ENCODE results near the gene PCIF1.

The PCIF1 gene

GRCh38 chr20:45913116-45913515 lies 21.4 kb upstream of the PCIF1 start:
- Histone ChIP-seq H3K9me3 (ENCODE audit: severe bottlenecking) (no peaks in the 10 kb centered on the region), H3K4me3 (ENCODE audit: severe bottlenecking) (no peak overlapping the region), H3K27me3 (ENCODE audit: insufficient read depth, poor library complexity, severe bottlenecking) (no peaks in the 10 kb centered on the region), H3K36me3 (ENCODE audit: low read depth) (no peaks in the 10 kb centered on the region), H3K27ac (ENCODE audit: poor library complexity, severe bottlenecking) (no peak overlapping the region), H3K4me1 (ENCODE audit: insufficient read depth, poor library complexity, severe bottlenecking) (peaks cover 15% of the 10 kb centered on the region)
- TF ChIP-seq CTCF (IDR thresholded peaks at IDR 0.05; ENCODE audit: poor library complexity, severe bottlenecking), result no peak
- ATAC-seq (ENCODE audit: low read depth) (no peak), DNase-seq (ENCODE audit: low spot score) (no peak)

GRCh38 chr20:45917790-45918141 lies 16.7 kb upstream of the PCIF1 start:
- Histone ChIP-seq H3K4me1 (ENCODE audit: insufficient read depth, poor library complexity, severe bottlenecking) (no peaks in the 10 kb centered on the region), H3K9me3 (ENCODE audit: severe bottlenecking) (no peaks in the 10 kb centered on the region), H3K27me3 (ENCODE audit: insufficient read depth, poor library complexity, severe bottlenecking) (no peaks in the 10 kb centered on the region), H3K36me3 (ENCODE audit: low read depth) (no peaks in the 10 kb centered on the region), H3K4me3 (ENCODE audit: severe bottlenecking) (no peak overlapping the region), H3K27ac (ENCODE audit: poor library complexity, severe bottlenecking) (no peak overlapping the region)
- no peak for TF ChIP-seq CTCF (IDR thresholded peaks at IDR 0.05; ENCODE audit: poor library complexity, severe bottlenecking)
- DNase-seq (ENCODE audit: low spot score), result no peak
- no peak for ATAC-seq (ENCODE audit: low read depth)

GRCh38 chr20:45918182-45918737 lies 16.2 kb upstream of the PCIF1 start:
- DNase-seq (ENCODE audit: low spot score) (no peak), ATAC-seq (ENCODE audit: low read depth) (no peak)
- H3K27me3 ChIP-seq (ENCODE audit: insufficient read depth, poor library complexity, severe bottlenecking), result no peaks in the 10 kb centered on the region
- H3K9me3 ChIP-seq (ENCODE audit: severe bottlenecking), result no peaks in the 10 kb centered on the region
- no peaks in the 10 kb centered on the region for H3K36me3 ChIP-seq (ENCODE audit: low read depth)
- no peak for TF ChIP-seq CTCF (IDR thresholded peaks at IDR 0.05; ENCODE audit: poor library complexity, severe bottlenecking)
- no peaks in the 10 kb centered on the region for H3K4me1 ChIP-seq (ENCODE audit: insufficient read depth, poor library complexity, severe bottlenecking)
- no peak overlapping the region for H3K4me3 ChIP-seq (ENCODE audit: severe bottlenecking)
- H3K27ac ChIP-seq (ENCODE audit: poor library complexity, severe bottlenecking), result no peak overlapping the region

- Histone ChIP-seq H3K4me3 (ENCODE audit: severe bottlenecking) (no peak overlapping the region), H3K27ac (ENCODE audit: poor library complexity, severe bottlenecking) (no peak overlapping the region), H3K36me3 (ENCODE audit: low read depth) (no peaks in the 10 kb centered on the region), H3K4me1 (ENCODE audit: insufficient read depth, poor library complexity, severe bottlenecking) (no peaks in the 10 kb centered on the region), H3K27me3 (ENCODE audit: insufficient read depth, poor library complexity, severe bottlenecking) (no peaks in the 10 kb centered on the region), H3K9me3 (ENCODE audit: severe bottlenecking) (no peaks in the 10 kb centered on the region)
- no peak for TF ChIP-seq CTCF (IDR thresholded peaks at IDR 0.05; ENCODE audit: poor library complexity, severe bottlenecking)
- no peak for DNase-seq (ENCODE audit: low spot score)
- ATAC-seq (ENCODE audit: low read depth), result no peak
These were observed 15.5 kb upstream of the PCIF1 start for GRCh38 chr20:45918779-45919537.
